Measurements from ENCODE around the gene PLEKHA5.

PLEKHA5 gene

GRCh38 chr12:19148860-19149259 is 19.3 kb downstream of the PLEKHA5 start:
- DNase-seq (ENCODE audit: low spot score), result no peak
- in situ Hi-C loops (cut with MboI; ENCODE audit: low sequenced_read_pairs, unreplicated experiment), result no loop called here
- TF ChIP-seq, protein P1, sequence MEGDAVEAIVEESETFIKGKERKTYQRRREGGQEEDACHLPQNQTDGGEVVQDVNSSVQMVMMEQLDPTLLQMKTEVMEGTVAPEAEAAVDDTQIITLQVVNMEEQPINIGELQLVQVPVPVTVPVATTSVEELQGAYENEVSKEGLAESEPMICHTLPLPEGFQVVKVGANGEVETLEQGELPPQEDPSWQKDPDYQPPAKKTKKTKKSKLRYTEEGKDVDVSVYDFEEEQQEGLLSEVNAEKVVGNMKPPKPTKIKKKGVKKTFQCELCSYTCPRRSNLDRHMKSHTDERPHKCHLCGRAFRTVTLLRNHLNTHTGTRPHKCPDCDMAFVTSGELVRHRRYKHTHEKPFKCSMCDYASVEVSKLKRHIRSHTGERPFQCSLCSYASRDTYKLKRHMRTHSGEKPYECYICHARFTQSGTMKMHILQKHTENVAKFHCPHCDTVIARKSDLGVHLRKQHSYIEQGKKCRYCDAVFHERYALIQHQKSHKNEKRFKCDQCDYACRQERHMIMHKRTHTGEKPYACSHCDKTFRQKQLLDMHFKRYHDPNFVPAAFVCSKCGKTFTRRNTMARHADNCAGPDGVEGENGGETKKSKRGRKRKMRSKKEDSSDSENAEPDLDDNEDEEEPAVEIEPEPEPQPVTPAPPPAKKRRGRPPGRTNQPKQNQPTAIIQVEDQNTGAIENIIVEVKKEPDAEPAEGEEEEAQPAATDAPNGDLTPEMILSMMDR (IDR thresholded peaks at IDR 0.05; ENCODE audit: borderline replicate concordance, control extremely low read depth, extremely low read depth, insufficient read depth, missing control alignments), result no peak

GRCh38 chr12:19150273-19150900 is 20.9 kb downstream of the PLEKHA5 start:
- TF ChIP-seq, protein P1 (IDR thresholded peaks at IDR 0.05; ENCODE audit: borderline replicate concordance, control extremely low read depth, extremely low read depth, insufficient read depth, missing control alignments), result no peak
- no peak for DNase-seq (ENCODE audit: low spot score)
- in situ Hi-C loops (cut with MboI; ENCODE audit: low sequenced_read_pairs, unreplicated experiment), result no loop called here

- in situ Hi-C loops (cut with MboI; ENCODE audit: low sequenced_read_pairs, unreplicated experiment), result no loop called here
- no peak for DNase-seq (ENCODE audit: low spot score)
- TF ChIP-seq, protein P1 (IDR thresholded peaks at IDR 0.05; ENCODE audit: borderline replicate concordance, control extremely low read depth, extremely low read depth, insufficient read depth, missing control alignments), result no peak
Observed at GRCh38 chr12:19151298-19151697, 21.8 kb downstream of the PLEKHA5 start.

DNA sequence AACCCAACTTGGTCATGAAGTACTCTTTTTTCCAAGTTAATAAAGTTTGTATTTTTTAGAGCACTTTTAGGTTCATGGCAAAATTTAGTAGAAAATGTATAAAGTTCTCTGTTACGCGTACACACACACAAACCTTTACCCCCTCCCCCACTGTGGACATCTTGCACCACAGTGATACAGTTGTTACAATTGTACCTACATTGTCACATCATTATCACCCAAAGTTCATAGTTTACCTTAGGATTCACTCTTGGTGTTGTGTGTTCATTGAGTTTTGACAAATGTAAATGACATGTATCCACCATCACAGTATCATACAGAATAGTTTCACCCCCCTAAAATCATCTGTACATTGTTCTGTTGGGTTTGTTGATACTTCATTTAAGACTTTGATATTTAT is 23.9 kb downstream of the PLEKHA5 start:
- TF ChIP-seq, protein P1 (IDR thresholded peaks at IDR 0.05; ENCODE audit: borderline replicate concordance, control extremely low read depth, extremely low read depth, insufficient read depth, missing control alignments), result no peak
- in situ Hi-C loops (cut with MboI; ENCODE audit: low sequenced_read_pairs, unreplicated experiment), result no loop called here
- no peak for DNase-seq (ENCODE audit: low spot score)

GRCh38 chr12:19154686-19155085 is 25.2 kb downstream of the PLEKHA5 start:
- TF ChIP-seq, protein P1 (IDR thresholded peaks at IDR 0.05; ENCODE audit: borderline replicate concordance, control extremely low read depth, extremely low read depth, insufficient read depth, missing control alignments), result no peak
- in situ Hi-C loops (cut with MboI; ENCODE audit: low sequenced_read_pairs, unreplicated experiment), result no loop called here

GRCh38 chr12:19155981-19156734 is 26.6 kb downstream of the PLEKHA5 start:
- in situ Hi-C loops (cut with MboI; ENCODE audit: low sequenced_read_pairs, unreplicated experiment), result no loop called here
- TF ChIP-seq, protein P1 (IDR thresholded peaks at IDR 0.05; ENCODE audit: borderline replicate concordance, control extremely low read depth, extremely low read depth, insufficient read depth, missing control alignments), result no peak
- no peak for DNase-seq (ENCODE audit: low spot score)

More at GRCh38 chr12:19154686-19155085, 25.2 kb downstream of the PLEKHA5 start:
- no peak for DNase-seq (ENCODE audit: low spot score)
